Psoas muscle (tissue), 8 donors: Measurements from ENCODE around the gene PDIA5. TPM values are rescaled to one million over a fixed set of nuclear protein-coding genes. Genes with fewer than 3 reads are reported as not detected.

Experiments used
- ATAC-seq, 4 donors: fragments of 200-7000 bp; cut with Tn5 transposase; one replicate each; pipeline ENCODE4 v1.9.1; 2020; ENCODE audit warnings: moderate library complexity in 3 of 4, mild to moderate bottlenecking in 2 of 4
- DNase-seq, 2 donors: peaks; one replicate each; pipeline ENCODE4 v3.0.0-alpha.2; 2020
- H3K27ac ChIP-seq: fragments of 200-600 bp; one replicate; pipeline ENCODE4 v1.8.0; 2022
- H3K27me3 ChIP-seq, 3 donors: fragments of 200-600 bp in 1 of 3; one replicate each; pipeline versions ENCODE4 v1.6.1 to v1.8.0; 2013 to 2022; ENCODE audit warnings: low read length in 2 of 3, mild to moderate bottlenecking in 2 of 3, moderate library complexity in 1 of 3; ENCODE audit not compliant: insufficient read depth in 3 of 3
- H3K36me3 ChIP-seq, 2 donors: fragments of 200-600 bp in 1 of 2; one replicate each; pipeline versions ENCODE4 v1.6.1 to v1.8.0; 2013 to 2022; ENCODE audit warnings: low read depth in 1 of 2, mild to moderate bottlenecking in 1 of 2, moderate library complexity in 1 of 2; ENCODE audit not compliant: insufficient read depth in 1 of 2
- H3K4me1 ChIP-seq: fragments of 200-600 bp; one replicate; pipeline ENCODE4 v1.8.0; 2022
- H3K4me3 ChIP-seq: fragments of 200-600 bp; one replicate; pipeline ENCODE4 v1.8.0; 2022; ENCODE audit warnings: mild to moderate bottlenecking
- H3K9me3 ChIP-seq: fragments of 200-600 bp; one replicate; pipeline ENCODE4 v1.8.0; 2022
- WGBS, 3 donors: extraction: QIAGEN DNeasy Blood & Tissue Kit; methylation state at CpG; one replicate each; pipeline versions ENCODE4 v1.1.6 to v1.1.7; 2013; 5-methylcytosine and 5-hydroxymethylcytosine counted together
- intact Hi-C, 2 donors: fragments of 100-400 bp; cut with DNase I; formaldehyde crosslinking; loops; one replicate each; pipeline versions ENCODE4 v1.11.0 to v1.14.2; 2022
- polyA plus RNA-seq, 3 donors: library from polyadenylated mRNA; stranded (reverse); fragments of 200-250 nt; gene quantifications; one replicate each; pipeline ENCODE4 v1.2.3, GENCODE V29; 2013
- total RNA-seq, 4 donors: library from RNA; stranded (reverse); fragmentation: NEBNext Ultra II Directional in 2 of 4; extraction: Animal tissue kit (Norgen Biotek cat#: 25700) in 2 of 4; gene quantifications; one replicate each; pipeline versions ENCODE4 v1.2.1 to v1.2.4, GENCODE V29; 2021 to 2023
- TF ChIP-seq, protein P1 (sequence below): fragments of 200-600 bp; IDR thresholded peaks from one replicate; pipeline ENCODE4 v1.8.0; 2022; ENCODE audit warnings: antibody characterized with exemption
- donor health status: healthy with polysubstance abuse.
- donor health status: DM: no; HTN: no; CAD: no; lungs with moderate emphysema.
- donor health status: Bipolar disorder and iron deficiency.
- donor health status: healthy.
- donor health status: DM: yes; HTN: yes; CAD: no.
- donor health status: DM: no; HTN: no; CAD: no.
- donor health status: DM: no; HTN: no; CAD: no.
- donor health status: DM: yes; HTN: yes; CAD: no.

PDIA5 gene
- total and polyA plus RNA-seq, 7 donors, result 2.9 to 6.4 (median 4.6) TPM

DNA sequence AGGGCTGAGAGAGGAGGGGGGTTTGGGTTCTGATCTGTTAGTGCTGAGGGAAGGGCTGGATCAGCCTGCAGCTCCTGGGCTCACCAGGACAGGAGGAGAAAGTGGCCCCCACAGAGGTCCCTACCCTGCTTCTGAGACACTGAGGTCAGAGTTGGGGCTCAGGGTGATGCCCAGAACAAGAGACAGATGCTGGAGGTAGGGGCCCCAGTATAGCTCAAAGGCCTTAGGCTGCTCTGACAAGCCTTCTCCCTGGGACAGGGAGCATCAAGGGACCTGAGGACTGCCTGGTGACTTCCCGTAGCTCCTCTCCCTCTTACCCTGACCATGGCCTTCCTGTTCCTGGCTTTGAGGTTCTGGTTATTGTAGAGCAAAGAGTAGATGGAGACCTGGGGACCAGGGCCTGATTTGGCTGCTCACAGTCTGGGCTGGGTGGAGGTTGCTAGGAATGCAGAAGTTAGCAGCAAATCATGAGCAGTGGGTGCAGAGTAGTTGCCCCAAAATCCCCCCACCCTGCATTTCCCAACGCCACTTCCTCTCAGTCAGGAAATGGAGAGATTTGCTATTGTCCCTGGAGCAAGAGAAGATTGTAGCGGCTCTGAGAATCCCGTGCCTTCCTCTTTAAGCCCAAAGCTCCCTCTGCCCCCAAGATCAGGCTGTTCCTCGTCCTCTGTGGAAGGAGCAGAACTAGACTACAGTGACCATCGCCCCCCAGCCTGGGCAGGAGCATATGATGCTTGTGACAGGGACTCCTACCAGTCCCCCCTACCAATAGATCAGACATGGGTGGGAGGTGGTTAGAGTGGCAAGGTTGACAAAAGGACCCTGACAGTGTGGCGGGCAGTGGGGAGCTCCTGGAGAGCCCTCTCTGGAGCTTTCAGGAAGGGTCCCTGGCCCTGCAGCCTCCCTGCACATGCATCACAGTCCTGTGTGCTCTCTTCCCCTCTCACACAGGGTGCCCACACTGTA lies 87.5 kb downstream of the PDIA5 start:
- TF ChIP-seq, protein P1, sequence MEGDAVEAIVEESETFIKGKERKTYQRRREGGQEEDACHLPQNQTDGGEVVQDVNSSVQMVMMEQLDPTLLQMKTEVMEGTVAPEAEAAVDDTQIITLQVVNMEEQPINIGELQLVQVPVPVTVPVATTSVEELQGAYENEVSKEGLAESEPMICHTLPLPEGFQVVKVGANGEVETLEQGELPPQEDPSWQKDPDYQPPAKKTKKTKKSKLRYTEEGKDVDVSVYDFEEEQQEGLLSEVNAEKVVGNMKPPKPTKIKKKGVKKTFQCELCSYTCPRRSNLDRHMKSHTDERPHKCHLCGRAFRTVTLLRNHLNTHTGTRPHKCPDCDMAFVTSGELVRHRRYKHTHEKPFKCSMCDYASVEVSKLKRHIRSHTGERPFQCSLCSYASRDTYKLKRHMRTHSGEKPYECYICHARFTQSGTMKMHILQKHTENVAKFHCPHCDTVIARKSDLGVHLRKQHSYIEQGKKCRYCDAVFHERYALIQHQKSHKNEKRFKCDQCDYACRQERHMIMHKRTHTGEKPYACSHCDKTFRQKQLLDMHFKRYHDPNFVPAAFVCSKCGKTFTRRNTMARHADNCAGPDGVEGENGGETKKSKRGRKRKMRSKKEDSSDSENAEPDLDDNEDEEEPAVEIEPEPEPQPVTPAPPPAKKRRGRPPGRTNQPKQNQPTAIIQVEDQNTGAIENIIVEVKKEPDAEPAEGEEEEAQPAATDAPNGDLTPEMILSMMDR, result no peak
- Histone ChIP-seq H3K9me3 (no peaks in the 10 kb centered on the region), H3K4me1 (no peaks in the 10 kb centered on the region), H3K27me3 (no peaks in the 10 kb centered on the region), H3K36me3 (peaks cover 0 to 37% of the 10 kb centered on the region in 2 donors), H3K4me3 (no peak overlapping the region), H3K27ac (no peak overlapping the region)
- intact Hi-C loops, result no loop called here
- ATAC-seq, result no peak
- 91 to 96% (median 95%) methylated on average over 7 of the region's 7 CpGs for WGBS, 3 donors
- no peak for DNase-seq

DNA sequence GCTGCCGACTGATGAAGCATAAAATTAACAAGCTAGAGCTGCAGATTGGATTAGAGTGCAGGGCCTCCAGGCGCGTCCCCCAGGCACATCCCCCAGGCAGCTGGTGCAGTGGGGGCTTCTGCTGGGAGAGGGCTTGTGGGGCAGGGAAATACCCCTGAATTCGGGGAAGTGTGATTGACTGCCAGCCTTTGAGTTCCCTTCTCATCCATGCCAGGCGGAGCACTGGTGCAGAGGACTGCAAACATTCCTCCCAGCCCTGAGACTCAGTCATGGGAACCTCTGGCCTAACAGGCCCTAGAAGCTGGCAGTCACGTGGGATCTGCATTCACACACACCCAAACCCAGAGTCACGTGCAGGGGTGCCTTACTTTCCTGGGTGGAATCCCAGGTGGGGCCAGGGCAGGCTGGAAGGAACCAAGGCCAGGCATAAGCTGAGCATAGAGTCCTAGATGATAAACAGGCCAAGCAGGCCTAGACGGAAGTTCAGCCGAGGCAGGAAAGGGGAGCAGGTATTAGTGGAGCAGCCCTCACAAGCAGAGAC lies 88.7 kb downstream of the PDIA5 start:
- no peak overlapping the region for H3K27ac ChIP-seq
- DNase-seq, result no peak
- whole genome bisulfite sequencing, 3 donors, result 80 to 88% (median 82%) methylated on average over 9 of the region's 9 CpGs

DNA sequence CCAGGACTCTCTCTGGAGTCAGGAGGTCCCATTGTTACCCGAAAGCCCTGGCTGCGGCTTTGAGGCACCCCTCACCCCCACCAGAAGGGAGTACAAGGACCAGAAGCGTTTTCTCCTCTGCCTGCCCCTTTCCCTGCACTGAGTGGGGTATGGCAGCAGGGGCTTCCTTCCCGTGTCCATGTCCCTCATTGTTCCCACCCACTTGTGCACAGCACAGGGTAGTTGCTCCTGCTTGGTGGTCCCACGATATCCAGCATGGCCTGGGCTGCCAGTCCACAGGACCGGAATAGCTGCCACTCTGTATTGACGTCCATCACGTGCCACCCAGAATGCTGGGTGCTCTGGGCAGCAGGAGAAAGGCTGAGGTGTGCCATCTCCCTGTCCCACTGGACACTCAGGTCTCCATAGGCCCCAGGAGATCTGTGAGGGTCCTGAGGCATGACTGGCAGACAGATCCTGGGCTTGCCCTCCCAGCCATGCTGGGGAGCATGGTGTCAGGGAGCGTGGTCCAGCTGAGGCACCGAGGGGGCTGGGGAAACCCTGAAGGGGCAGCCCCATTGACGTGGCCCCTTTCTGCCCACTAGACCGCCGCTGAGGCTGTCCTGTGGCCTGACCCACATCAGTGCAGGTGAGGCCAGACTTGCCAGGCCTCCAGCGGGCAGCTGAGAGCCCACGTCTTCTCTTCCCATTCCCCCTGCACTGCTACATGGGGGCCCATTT lies 89.6 kb downstream of the PDIA5 start:
- H3K9me3 ChIP-seq, result no peaks in the 10 kb centered on the region
- H3K36me3 ChIP-seq, result peaks cover 0 to 26% of the 10 kb centered on the region in 2 donors
- no peak overlapping the region for H3K4me3 ChIP-seq
- DNase-seq, result no peak
- H3K27ac ChIP-seq, result no peak overlapping the region
- ATAC-seq, result no peak
- TF ChIP-seq, protein P1, result no peak
- H3K4me1 ChIP-seq, result no peaks in the 10 kb centered on the region
- WGBS, 3 donors, result 94 to 98% (median 96%) methylated on average over 15 of the region's 15 CpGs
- intact Hi-C loops, result no loop called here
- no peaks in the 10 kb centered on the region for H3K27me3 ChIP-seq

More for the DNA sequence above, 88.7 kb downstream of the PDIA5 start:
- TF ChIP-seq, protein P1, result no peak
- no peak for ATAC-seq
- no peak overlapping the region for H3K4me3 ChIP-seq
- peaks cover 0 to 28% of the 10 kb centered on the region in 2 donors for H3K36me3 ChIP-seq
- no peaks in the 10 kb centered on the region for H3K4me1 ChIP-seq
- H3K27me3 ChIP-seq, result no peaks in the 10 kb centered on the region
- intact Hi-C loops, result no loop called here
- H3K9me3 ChIP-seq, result no peaks in the 10 kb centered on the region

DNA sequence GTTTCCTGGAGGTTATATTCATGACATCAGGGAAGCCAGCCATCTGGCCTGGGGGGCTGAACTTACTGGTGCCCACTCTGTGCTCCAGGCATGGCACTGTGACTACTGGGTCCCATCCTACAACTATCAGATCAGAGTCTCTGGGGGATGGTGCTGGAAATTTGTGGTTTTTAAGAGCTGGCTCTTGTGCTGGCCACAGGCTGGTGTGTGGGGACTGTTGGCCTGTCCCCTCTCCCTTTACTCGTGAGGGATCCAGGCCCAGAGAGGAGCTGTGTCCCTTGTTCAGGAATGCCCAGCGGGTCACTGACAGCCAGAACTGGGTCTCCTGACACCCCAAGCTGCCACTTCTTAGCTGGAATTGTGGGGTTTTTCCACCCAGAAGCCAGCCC lies 90.4 kb downstream of the PDIA5 start:
- Histone ChIP-seq H3K36me3 (peaks cover 0 to 33% of the 10 kb centered on the region in 2 donors), H3K27me3 (no peaks in the 10 kb centered on the region), H3K4me1 (no peaks in the 10 kb centered on the region), H3K27ac (no peak overlapping the region), H3K4me3 (no peak overlapping the region), H3K9me3 (no peaks in the 10 kb centered on the region)
- TF ChIP-seq, protein P1, result no peak
- no peak for ATAC-seq
- 87 to 96% (median 93%) methylated on average over 2 of the region's 2 CpGs for WGBS, 3 donors
- no peak for DNase-seq
- intact Hi-C loops, result no loop called here
